Spleen (tissue), 13 donors: Measurements from ENCODE around the gene ACOT2. TPM values are rescaled to one million over a fixed set of nuclear protein-coding genes. Genes with fewer than 3 reads are reported as not detected.
"Not testable (repeated sequence)": the region's sequence is repeated elsewhere in the genome, so short reads cannot be mapped to it uniquely, and the experiment has no call there.

ENCODE experiments used
- DNase-seq: peaks from one replicate; pipeline ENCODE4 v3.0.0-alpha.2; 2020
- H3K27ac ChIP-seq, 8 donors: fragments of 200-600 bp; sonication (generic) in 7 of 8; 1 replicate in 4 of 8; 2 replicates in 4 of 8; pipeline versions ENCODE4 v1.5.0 to v1.8.0; 2016 to 2021; ENCODE audit warnings: inconsistent platforms in 4 of 8, mild to moderate bottlenecking in 4 of 8, moderate library complexity in 1 of 8
- H3K27me3 ChIP-seq, 7 donors: fragments of 200-600 bp; sonication (generic) in 6 of 7; replicated peaks in 1 of 7; 1 replicate in 4 of 7; 2 replicates in 3 of 7; pipeline versions ENCODE4 v1.5.0 to v1.8.0; 2016 to 2021; ENCODE audit warnings: inconsistent platforms in 3 of 7, mild to moderate bottlenecking in 1 of 7
- H3K36me3 ChIP-seq, 6 donors: fragments of 200-600 bp; sonication (generic) in 5 of 6; 1 replicate in 4 of 6; 2 replicates in 2 of 6; pipeline versions ENCODE4 v1.5.0 to v1.8.0; 2016 to 2021; ENCODE audit warnings: inconsistent platforms in 2 of 6
- H3K4me1 ChIP-seq, 6 donors: fragments of 200-600 bp; sonication (generic) in 5 of 6; 1 replicate in 3 of 6; 2 replicates in 3 of 6; pipeline versions ENCODE4 v1.5.0 to v1.8.0; 2016 to 2021; ENCODE audit warnings: inconsistent platforms in 3 of 6
- H3K4me3 ChIP-seq, 8 donors: fragments of 200-600 bp; sonication (generic) in 7 of 8; 1 replicate in 4 of 8; 2 replicates in 4 of 8; pipeline versions ENCODE4 v1.5.0 to v1.8.0; 2016 to 2021; ENCODE audit warnings: inconsistent platforms in 4 of 8, mild to moderate bottlenecking in 4 of 8, moderate library complexity in 2 of 8
- H3K9me3 ChIP-seq, 8 donors: fragments of 200-600 bp; sonication (generic) in 7 of 8; 1 replicate in 4 of 8; 2 replicates in 4 of 8; pipeline versions ENCODE4 v1.5.0 to v1.8.0; 2016 to 2021; ENCODE audit warnings: inconsistent platforms in 4 of 8
- POLR2A ChIP-seq, 3 donors: fragments of 450-650 bp; IDR thresholded peaks; one replicate each; pipeline ENCODE4 v1.5.1; 2017; ENCODE audit warnings: antibody characterized with exemption in 3 of 3, mild to moderate bottlenecking in 1 of 3
- POLR2AphosphoS5 ChIP-seq, 3 donors: sonication (generic); formaldehyde crosslinking; IDR thresholded peaks; one replicate each; pipeline ENCODE4 v1.5.1; 2017; ENCODE audit warnings: antibody characterized with exemption in 3 of 3
- WGBS, 5 donors: extraction: QIAGEN DNeasy Blood & Tissue Kit in 3 of 5; methylation state at CpG; one replicate each; pipeline versions ENCODE4 v1.1.5 to v1.1.7; 2013 to 2018; 5-methylcytosine and 5-hydroxymethylcytosine counted together
- intact Hi-C: fragments of 100-400 bp; cut with DNase I; formaldehyde crosslinking; loops from one replicate; pipeline ENCODE4 v1.15.0; 2023; ENCODE audit warnings: low total_unique reads
- long read RNA-seq, 2 donors: transcript quantifications; one replicate each; lab custom pipeline, GENCODE V29; 2026
- polyA plus RNA-seq, 3 donors: library from polyadenylated mRNA; stranded (reverse); fragments of 200-250 nt; gene quantifications; one replicate each; pipeline ENCODE4 v1.2.1, GENCODE V29; 2013
- total RNA-seq, 7 donors: library from RNA; depleted of rRNA in 3 of 7; stranded (reverse); fragments of >200 nt in 3 of 7; fragmentation: NEBNext Ultra II Directional in 4 of 7; extraction: Animal tissue kit (Norgen Biotek cat#: 25700) in 4 of 7; gene quantifications; one replicate each; pipeline versions ENCODE4 v1.1.0 to v1.2.1, GENCODE V29; 2016 to 2021
- TF ChIP-seq, protein P1 (sequence below), 11 experiments: fragments of 200-600 bp in 7 of 11; fragments of 450-650 bp in 4 of 11; sonication (generic) in 4 of 11; IDR thresholded peaks in 8 of 11; conservative IDR thresholded peaks in 3 of 11; 1 replicate in 7 of 11; 2 replicates in 4 of 11; pipeline versions ENCODE4 v1.4.0 to v1.8.0; 2016 to 2021; ENCODE audit warnings: antibody characterized with exemption in 11 of 11, inconsistent platforms in 4 of 11, mild to moderate bottlenecking in 1 of 11
- donor health status: healthy with polysubstance abuse.
- donor health status: DM: no; HTN: no; CAD: no; lungs with moderate emphysema.
- donor health status: DM: no; HTN: no; CAD: no.
- donor health status: Bipolar disorder and iron deficiency.
- donor health status: healthy.
- donor health status: DM: no; HTN: no; CAD: no.
- donor health status: DM: yes; HTN: yes; CAD: no.

The ACOT2 gene, protein sequence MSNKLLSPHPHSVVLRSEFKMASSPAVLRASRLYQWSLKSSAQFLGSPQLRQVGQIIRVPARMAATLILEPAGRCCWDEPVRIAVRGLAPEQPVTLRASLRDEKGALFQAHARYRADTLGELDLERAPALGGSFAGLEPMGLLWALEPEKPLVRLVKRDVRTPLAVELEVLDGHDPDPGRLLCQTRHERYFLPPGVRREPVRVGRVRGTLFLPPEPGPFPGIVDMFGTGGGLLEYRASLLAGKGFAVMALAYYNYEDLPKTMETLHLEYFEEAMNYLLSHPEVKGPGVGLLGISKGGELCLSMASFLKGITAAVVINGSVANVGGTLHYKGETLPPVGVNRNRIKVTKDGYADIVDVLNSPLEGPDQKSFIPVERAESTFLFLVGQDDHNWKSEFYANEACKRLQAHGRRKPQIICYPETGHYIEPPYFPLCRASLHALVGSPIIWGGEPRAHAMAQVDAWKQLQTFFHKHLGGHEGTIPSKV
- total RNA-seq, result 10 to 100 TPM in 5 of 7 donors, 1 to 10 TPM in 2; 7.3 to 27.6 (median 16.2) TPM
- 10 to 100 TPM; 10.0 to 21.8 (median 14.0) TPM for polyA plus RNA-seq
- long read RNA-seq, donor 1, transcript ACOT2-201 (3 exons, 1,774 nt), result major isoform, 8 of 8 reads
- long read RNA-seq, donor 1, partial matches to known transcripts, result 0 of 8 reads
- long read RNA-seq, donor 1, other reads (novel, unspliced or antisense), result 0 of 8 reads
- long read RNA-seq, donor 2, transcript ACOT2-201 (3 exons, 1,774 nt), result major isoform, 14 of 21 reads
- long read RNA-seq, donor 2, partial matches to known transcripts, result 7 of 21 reads
- long read RNA-seq, donor 2, other reads (novel, unspliced or antisense), result 0 of 21 reads

DNA sequence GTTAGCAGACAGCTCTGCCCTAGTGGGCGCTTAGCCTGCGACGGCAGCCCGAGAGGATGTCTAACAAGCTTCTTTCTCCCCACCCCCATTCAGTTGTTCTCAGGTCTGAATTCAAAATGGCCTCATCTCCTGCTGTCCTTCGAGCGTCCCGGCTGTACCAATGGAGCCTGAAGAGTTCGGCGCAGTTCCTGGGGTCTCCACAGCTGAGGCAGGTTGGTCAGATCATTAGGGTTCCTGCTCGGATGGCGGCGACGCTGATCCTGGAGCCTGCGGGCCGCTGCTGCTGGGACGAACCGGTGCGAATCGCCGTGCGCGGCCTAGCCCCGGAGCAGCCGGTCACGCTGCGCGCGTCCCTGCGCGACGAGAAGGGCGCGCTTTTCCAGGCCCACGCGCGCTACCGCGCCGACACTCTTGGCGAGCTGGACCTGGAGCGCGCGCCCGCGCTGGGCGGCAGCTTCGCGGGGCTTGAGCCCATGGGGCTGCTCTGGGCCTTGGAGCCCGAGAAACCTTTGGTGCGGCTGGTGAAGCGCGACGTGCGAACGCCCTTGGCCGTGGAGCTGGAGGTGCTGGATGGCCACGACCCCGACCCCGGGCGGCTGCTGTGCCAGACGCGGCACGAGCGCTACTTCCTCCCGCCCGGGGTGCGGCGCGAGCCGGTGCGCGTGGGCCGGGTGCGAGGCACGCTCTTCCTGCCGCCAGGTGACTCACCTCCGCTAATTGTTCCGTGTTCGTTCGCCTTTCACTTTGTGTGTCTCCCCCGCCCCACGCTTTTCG is at the start of gene ACOT2:
Gene ACOT2, plus strand, starts transcription at position 29 of the 774 bp plus-strand sequence. Its CDS starts 28 bp downstream, at position 57.
- intact Hi-C loops, H3K9me3 ChIP-seq, H3K27me3 ChIP-seq: not testable (repeated sequence)
- WGBS, 5 donors, result 0 to 9% (median 1%) methylated on average over 9 to 83 of the region's 83 CpGs
- H3K4me3 ChIP-seq, result peak within 1 kb of the TSS; percentile 49 to 80 (median 63)
- peaks cover 0 to 21% (median 2%) of the 10 kb centered on the region in 6 donors for H3K36me3 ChIP-seq
- DNase-seq, result peak; percentile 86
- H3K4me1 ChIP-seq, result peaks cover 7 to 49% (median 35%) of the 10 kb centered on the region in 6 donors
- peak; percentile 58 to 71 (median 70) for TF ChIP-seq POLR2AphosphoS5 (IDR thresholded peaks at IDR 0.05)
- TF ChIP-seq, protein P1, sequence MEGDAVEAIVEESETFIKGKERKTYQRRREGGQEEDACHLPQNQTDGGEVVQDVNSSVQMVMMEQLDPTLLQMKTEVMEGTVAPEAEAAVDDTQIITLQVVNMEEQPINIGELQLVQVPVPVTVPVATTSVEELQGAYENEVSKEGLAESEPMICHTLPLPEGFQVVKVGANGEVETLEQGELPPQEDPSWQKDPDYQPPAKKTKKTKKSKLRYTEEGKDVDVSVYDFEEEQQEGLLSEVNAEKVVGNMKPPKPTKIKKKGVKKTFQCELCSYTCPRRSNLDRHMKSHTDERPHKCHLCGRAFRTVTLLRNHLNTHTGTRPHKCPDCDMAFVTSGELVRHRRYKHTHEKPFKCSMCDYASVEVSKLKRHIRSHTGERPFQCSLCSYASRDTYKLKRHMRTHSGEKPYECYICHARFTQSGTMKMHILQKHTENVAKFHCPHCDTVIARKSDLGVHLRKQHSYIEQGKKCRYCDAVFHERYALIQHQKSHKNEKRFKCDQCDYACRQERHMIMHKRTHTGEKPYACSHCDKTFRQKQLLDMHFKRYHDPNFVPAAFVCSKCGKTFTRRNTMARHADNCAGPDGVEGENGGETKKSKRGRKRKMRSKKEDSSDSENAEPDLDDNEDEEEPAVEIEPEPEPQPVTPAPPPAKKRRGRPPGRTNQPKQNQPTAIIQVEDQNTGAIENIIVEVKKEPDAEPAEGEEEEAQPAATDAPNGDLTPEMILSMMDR (IDR thresholded peaks at IDR 0.05 in 8 of 11, conservative IDR thresholded peaks at IDR 0.05 in 3 of 11), result peak in 2 of 11 experiments; percentile 24 to 36
- peak within 1 kb of the TSS; percentile 79 to 92 (median 86) for H3K27ac ChIP-seq

DNA sequence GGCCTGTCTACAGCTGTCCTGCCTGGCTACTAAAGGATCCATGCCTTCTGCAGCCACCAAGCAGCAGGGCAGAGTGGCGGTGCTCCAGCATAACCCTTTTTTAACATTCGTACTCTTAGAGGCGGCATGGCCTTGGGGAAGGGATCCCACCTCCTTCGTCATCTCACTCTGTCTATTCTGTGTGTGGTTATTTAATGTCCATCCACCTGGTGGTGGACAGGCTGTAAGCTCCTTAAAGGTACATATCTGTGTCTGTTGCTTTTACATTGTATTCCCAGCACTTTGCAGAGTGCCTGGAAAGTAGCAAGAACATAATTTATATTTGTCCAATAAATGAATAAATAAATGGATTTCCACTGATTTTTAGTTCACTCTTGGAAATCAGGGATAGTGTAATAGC is 47.8 kb upstream of the ACOT2 start:
- Histone ChIP-seq H3K27me3 (no peaks in the 10 kb centered on the region), H3K9me3 (no peaks in the 10 kb centered on the region), H3K4me3 (no peak overlapping the region), H3K27ac (no peak overlapping the region), H3K36me3 (peaks cover 0 to 8% (median 0%) of the 10 kb centered on the region in 6 donors), H3K4me1 (no peaks in the 10 kb centered on the region)
- intact Hi-C loops, result no loop called here
- 89 to 96% (median 92%) methylated on average over 4 of the region's 4 CpGs for WGBS, 5 donors
- no peak for DNase-seq
- TF ChIP-seq, protein P1 (IDR thresholded peaks at IDR 0.05 in 8 of 11, conservative IDR thresholded peaks at IDR 0.05 in 3 of 11), result no peak
- TF ChIP-seq POLR2A (IDR thresholded peaks at IDR 0.05) (no peak), POLR2AphosphoS5 (IDR thresholded peaks at IDR 0.05) (no peak)

DNA sequence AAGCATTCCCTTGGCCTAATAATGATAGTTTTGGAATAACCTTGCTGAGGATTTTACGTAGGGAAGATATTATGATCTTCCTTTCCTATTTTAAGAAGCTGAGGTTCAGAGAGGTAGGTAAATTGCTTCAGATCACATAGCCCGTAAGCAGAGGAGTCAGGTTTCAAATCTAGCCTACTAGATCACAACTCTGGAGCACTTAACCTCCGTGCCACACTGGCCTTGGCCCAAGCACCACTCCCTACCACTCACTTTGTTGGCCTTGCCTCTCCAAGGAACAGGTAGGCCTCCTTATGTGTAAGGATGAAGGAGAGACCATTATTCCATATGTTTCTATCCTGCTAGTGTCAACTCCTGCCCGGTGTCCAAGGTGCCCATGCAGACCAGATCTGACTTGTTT is 44.5 kb upstream of the ACOT2 start:
- TF ChIP-seq, protein P1 (IDR thresholded peaks at IDR 0.05 in 8 of 11, conservative IDR thresholded peaks at IDR 0.05 in 3 of 11), result no peak
- no peak for TF ChIP-seq POLR2A (IDR thresholded peaks at IDR 0.05)
- no peak for TF ChIP-seq POLR2AphosphoS5 (IDR thresholded peaks at IDR 0.05)
- Histone ChIP-seq H3K27me3 (no peaks in the 10 kb centered on the region), H3K9me3 (peaks cover 0 to 4% (median 0%) of the 10 kb centered on the region in 8 donors), H3K4me1 (no peaks in the 10 kb centered on the region), H3K4me3 (no peak overlapping the region), H3K27ac (no peak overlapping the region), H3K36me3 (peaks cover 0 to 8% (median 0%) of the 10 kb centered on the region in 6 donors)
- DNase-seq, result no peak
- intact Hi-C loops, result no loop called here
- 83 to 95% (median 90%) methylated on average over 4 of the region's 4 CpGs for WGBS, 5 donors
